AG09309 (cell line): ENCODE data around the gene DEK.

ENCODE experiments used
- DNase-seq: peaks from one replicate; pipeline ENCODE4 v3.0.0-alpha.2; 2010; ENCODE audit warnings: low read depth
- H3K4me3 ChIP-seq: 2 replicates; pipeline ENCODE4 v1.5.1; 2011; ENCODE audit warnings: mild to moderate bottlenecking, low read depth, low read length, moderate library complexity; ENCODE audit not compliant: control insufficient read depth
- TF ChIP-seq, protein P1 (sequence below): IDR thresholded peaks from 2 replicates; pipeline ENCODE4 v1.5.1; 2011; ENCODE audit warnings: mild to moderate bottlenecking, low read depth, low read length, inconsistent platforms; ENCODE audit not compliant: insufficient read depth, control insufficient read depth; ENCODE audit errors: missing control alignments

DEK gene

DNA sequence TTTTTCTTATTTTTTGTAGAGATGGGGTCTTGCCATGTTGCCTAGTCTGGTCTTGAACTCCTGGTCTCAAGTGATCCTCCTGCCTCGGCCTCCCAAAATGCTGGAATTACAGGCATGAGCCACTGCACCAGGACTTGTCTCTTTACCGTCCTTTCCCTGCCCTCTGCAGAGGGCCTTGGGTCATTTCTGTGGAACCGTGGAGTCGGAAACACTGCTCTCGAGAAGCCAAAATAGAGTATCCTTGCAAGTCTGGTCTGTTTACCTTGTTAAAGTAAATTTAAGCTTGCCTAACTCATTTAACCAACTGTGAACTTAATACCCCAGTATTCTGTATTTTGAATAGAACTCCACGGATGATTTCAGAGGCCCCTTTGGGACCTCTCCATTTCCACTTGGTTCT, 57.7 kb downstream of the DEK start:
- H3K4me3 ChIP-seq = no peak overlapping the region
- DNase-seq = no peak
- TF ChIP-seq, protein P1, sequence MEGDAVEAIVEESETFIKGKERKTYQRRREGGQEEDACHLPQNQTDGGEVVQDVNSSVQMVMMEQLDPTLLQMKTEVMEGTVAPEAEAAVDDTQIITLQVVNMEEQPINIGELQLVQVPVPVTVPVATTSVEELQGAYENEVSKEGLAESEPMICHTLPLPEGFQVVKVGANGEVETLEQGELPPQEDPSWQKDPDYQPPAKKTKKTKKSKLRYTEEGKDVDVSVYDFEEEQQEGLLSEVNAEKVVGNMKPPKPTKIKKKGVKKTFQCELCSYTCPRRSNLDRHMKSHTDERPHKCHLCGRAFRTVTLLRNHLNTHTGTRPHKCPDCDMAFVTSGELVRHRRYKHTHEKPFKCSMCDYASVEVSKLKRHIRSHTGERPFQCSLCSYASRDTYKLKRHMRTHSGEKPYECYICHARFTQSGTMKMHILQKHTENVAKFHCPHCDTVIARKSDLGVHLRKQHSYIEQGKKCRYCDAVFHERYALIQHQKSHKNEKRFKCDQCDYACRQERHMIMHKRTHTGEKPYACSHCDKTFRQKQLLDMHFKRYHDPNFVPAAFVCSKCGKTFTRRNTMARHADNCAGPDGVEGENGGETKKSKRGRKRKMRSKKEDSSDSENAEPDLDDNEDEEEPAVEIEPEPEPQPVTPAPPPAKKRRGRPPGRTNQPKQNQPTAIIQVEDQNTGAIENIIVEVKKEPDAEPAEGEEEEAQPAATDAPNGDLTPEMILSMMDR = no peak

DNA sequence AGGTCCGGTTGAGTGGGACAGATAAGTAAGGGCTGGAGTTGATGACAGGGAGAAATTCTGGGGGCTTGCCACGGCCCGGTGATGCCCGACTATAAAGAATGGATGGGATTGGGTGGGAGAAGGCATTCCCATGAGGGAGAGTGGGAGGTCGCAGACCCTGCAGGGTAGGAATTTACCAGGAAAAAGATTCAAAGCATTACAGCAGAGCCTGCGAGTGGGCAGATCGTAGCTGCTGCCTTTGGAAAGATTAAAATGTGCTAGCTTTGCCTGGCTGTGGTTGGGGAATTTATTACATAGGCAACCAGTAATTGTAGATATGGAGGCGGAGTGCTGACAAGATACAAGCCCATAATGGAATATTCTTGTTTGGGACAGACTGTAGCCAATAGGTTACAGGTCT, 59.6 kb downstream of the DEK start:
- no peak for DNase-seq
- no peak overlapping the region for H3K4me3 ChIP-seq
- TF ChIP-seq, protein P1 = no peak

DNA sequence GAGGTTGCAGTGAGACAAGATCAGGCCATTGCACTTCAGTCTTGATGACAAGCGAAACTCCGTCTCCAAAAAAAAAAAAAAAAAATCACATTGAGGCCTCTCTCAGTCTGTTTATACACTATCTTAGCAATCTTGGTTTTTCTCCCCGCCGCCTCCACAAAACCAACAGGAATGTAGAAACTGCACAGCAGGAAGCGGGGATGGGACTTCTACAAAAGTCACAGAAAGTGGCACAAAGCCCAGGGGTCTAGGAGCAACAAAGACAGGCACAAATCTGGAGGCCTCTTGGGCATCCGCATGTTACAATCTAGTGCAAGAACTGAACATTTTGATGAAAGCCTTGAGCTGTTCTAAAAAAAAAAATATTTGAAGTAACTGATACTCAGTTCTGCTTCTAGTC, 60.5 kb downstream of the DEK start:
- TF ChIP-seq, protein P1 = no peak
- DNase-seq = no peak
- no peak overlapping the region for H3K4me3 ChIP-seq

DNA sequence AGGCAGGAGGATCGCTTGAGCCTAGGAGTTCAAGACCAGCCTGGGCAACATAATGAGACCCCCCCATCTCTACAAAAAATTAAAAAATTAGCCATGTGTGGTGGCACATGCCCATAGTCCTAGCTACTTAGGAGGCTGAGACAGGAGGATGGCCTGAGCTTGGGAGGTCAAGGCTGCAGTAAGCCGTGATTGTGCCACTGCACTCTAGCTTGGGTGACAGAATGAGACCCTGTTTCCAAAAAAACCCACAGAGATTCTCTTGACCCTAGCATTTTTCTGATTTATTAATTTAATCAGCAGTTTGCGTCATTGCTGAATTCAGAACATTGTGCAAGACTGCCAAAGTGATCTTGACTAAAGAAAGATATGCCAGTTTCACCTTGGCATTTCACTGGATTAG, 72.3 kb downstream of the DEK start:
- no peak overlapping the region for H3K4me3 ChIP-seq
- TF ChIP-seq, protein P1 = no peak
- no peak for DNase-seq

DNA sequence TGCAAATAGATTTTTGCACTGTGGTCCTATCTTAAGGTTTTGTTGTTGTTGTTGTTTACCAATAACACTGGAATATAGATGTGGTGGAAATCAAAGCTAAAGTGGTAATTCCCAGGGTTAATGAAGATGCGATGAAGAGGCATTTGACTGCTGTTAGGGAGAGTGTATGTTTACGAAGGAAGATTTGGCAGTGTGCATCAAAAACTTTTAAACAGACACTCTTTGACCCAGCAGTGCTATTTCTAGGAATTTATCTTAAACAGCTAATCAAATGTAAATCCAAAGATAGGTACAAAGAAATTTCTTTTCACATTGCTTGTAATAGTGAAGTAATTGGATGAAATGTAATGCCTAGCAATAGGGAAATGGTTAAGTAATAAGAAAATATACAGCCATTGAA, 75.1 kb downstream of the DEK start:
- TF ChIP-seq, protein P1 = no peak
- no peak for DNase-seq
- H3K4me3 ChIP-seq = no peak overlapping the region

DNA sequence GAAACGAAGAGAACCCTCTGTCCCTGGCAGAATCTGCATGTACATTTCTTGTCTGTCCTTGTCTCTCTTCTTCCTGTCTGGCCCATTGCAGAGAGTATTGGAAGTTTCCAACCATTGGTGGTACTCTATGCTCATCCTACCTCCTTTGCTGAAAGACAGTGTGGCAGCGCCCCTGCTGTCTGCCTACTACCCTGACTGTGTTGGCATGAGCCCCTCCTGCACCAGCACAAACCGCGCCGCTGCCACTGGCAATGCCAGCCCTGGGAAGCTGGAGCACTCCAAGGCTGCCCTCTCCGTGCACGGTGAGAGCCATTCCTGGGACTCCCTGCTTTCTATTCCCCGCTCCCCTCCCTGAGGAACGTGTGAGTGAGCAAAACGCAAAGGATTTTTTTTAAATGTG, 76.6 kb downstream of the DEK start:
- H3K4me3 ChIP-seq = no peak overlapping the region
- TF ChIP-seq, protein P1 = no peak
- DNase-seq = no peak
